GM23338 (cell line): Measurements from ENCODE around the gene BCKDK. TPM values are rescaled to one million over a fixed set of nuclear protein-coding genes. Genes with fewer than 3 reads are reported as not detected.
A peak's percentile ranks its signal among the peaks of the same experiment; 100 is the strongest.

Source experiments
- ATAC-seq: fragments of 200-7000 bp; cut with Tn5 transposase; 3 replicates; pipeline ENCODE4 v1.9.1; 2020
- DNase-seq: peaks from one replicate; pipeline ENCODE4 v3.0.0-alpha.2; 2015; ENCODE audit warnings: low spot score
- H2AFZ ChIP-seq: fragments of 200-600 bp; sonication (generic); 2 replicates; pipeline ENCODE4 v1.8.0; 2016; ENCODE audit warnings: antibody characterized with exemption, mild to moderate bottlenecking, moderate library complexity
- H3F3A ChIP-seq: fragments of 200-600 bp; sonication (generic); replicated peaks from 2 replicates; pipeline ENCODE4 v1.8.0; 2017; ENCODE audit warnings: antibody characterized with exemption, mixed run types, low read depth
- H3K27ac ChIP-seq: fragments of 200-600 bp; sonication (generic); 2 replicates; pipeline ENCODE4 v1.6.1; 2016; ENCODE audit warnings: low read depth
- H3K27me3 ChIP-seq: fragments of 200-600 bp; sonication (generic); 2 replicates; pipeline ENCODE4 v1.8.0; 2016; ENCODE audit warnings: mild to moderate bottlenecking, mixed run types, moderate library complexity; ENCODE audit not compliant: insufficient read depth
- H3K36me3 ChIP-seq: fragments of 200-600 bp; sonication (generic); 2 replicates; pipeline ENCODE4 v1.8.0; 2016; ENCODE audit warnings: mild to moderate bottlenecking; ENCODE audit not compliant: insufficient read depth
- H3K4me1 ChIP-seq: fragments of 200-600 bp; sonication (generic); 2 replicates; pipeline ENCODE4 v1.8.0; 2016; ENCODE audit warnings: mild to moderate bottlenecking, moderate library complexity; ENCODE audit not compliant: insufficient read depth
- H3K4me2 ChIP-seq: fragments of 200-600 bp; sonication (generic); 2 replicates; pipeline ENCODE4 v1.7.1; 2017; ENCODE audit warnings: mixed run types
- H3K4me3 ChIP-seq: fragments of 200-600 bp; sonication (generic); 2 replicates; pipeline ENCODE4 v1.6.1; 2016; ENCODE audit warnings: mixed run types
- H3K79me2 ChIP-seq: fragments of 200-600 bp; sonication (generic); replicated peaks from 2 replicates; pipeline ENCODE4 v1.8.0; 2017; ENCODE audit warnings: mild to moderate bottlenecking; ENCODE audit not compliant: insufficient read depth
- H3K9me2 ChIP-seq: fragments of 200-600 bp; sonication (generic); 2 replicates; pipeline ENCODE4 v1.8.0; 2017; ENCODE audit not compliant: insufficient read depth
- H4K20me1 ChIP-seq: fragments of 200-600 bp; sonication (generic); replicated peaks from 2 replicates; pipeline ENCODE4 v1.8.0; 2017; ENCODE audit warnings: mild to moderate bottlenecking; ENCODE audit not compliant: insufficient read depth
- H3K27ac Mint-ChIP-seq: 2 replicates; pipeline ENCODE4 v1.8.0; 2020; ENCODE audit warnings: inconsistent platforms, mild to moderate bottlenecking, moderate library complexity, mixed read lengths
- H3K27me3 Mint-ChIP-seq: 3 replicates; pipeline ENCODE4 v1.8.0; 2022; ENCODE audit warnings: low read depth, mild to moderate bottlenecking, moderate library complexity, mixed read lengths, inconsistent platforms; ENCODE audit not compliant: insufficient read depth, poor library complexity
- H3K36me3 Mint-ChIP-seq: 3 replicates; pipeline ENCODE4 v1.8.0; 2021; ENCODE audit warnings: low read depth, mild to moderate bottlenecking, inconsistent platforms, moderate library complexity, mixed read lengths
- H3K4me1 Mint-ChIP-seq: 3 replicates; pipeline ENCODE4 v1.8.0; 2020; ENCODE audit warnings: mild to moderate bottlenecking, inconsistent platforms, mixed read lengths
- H3K4me3 Mint-ChIP-seq: 3 replicates; pipeline ENCODE4 v1.8.0; 2021; ENCODE audit warnings: moderate library complexity, mild to moderate bottlenecking, inconsistent platforms, mixed read lengths
- H3K9me3 Mint-ChIP-seq: 3 replicates; pipeline ENCODE4 v1.8.0; 2020; ENCODE audit warnings: moderate library complexity, mild to moderate bottlenecking, inconsistent platforms, mixed read lengths
- CTCF ChIP-seq, 2 experiments: fragments of 200-600 bp in 1 of 2; sonication (generic) in 1 of 2; conservative IDR thresholded peaks; 2 replicates each; pipeline versions ENCODE4 v1.5.1 to v1.6.1; 2016 to 2017; ENCODE audit warnings: antibody characterized with exemption in 2 of 2, low read depth in 2 of 2, mild to moderate bottlenecking in 2 of 2, moderate library complexity in 1 of 2
- EZH2phosphoT487 ChIP-seq: fragments of 200-600 bp; sonication (generic); IDR thresholded peaks from one replicate; pipeline ENCODE4 v1.8.1; 2018; ENCODE audit warnings: antibody characterized with exemption; ENCODE audit not compliant: unreplicated experiment
- JUNB ChIP-seq: IDR thresholded peaks from one replicate; pipeline ENCODE4 v1.6.1; 2016; ENCODE audit warnings: antibody characterized with exemption; ENCODE audit not compliant: unreplicated experiment
- NANOG ChIP-seq: IDR thresholded peaks from 2 replicates; pipeline ENCODE4 v1.6.1; 2016; ENCODE audit warnings: antibody characterized with exemption, borderline replicate concordance
- ZNF114 ChIP-seq: fragments of 250-450 bp; sonication (Bioruptor Pico); IDR thresholded peaks from 2 replicates; pipeline ENCODE4 v1.5.0; 2020; ENCODE audit warnings: mild to moderate bottlenecking, moderate library complexity
- ZNF331 ChIP-seq: fragments of 250-450 bp; sonication (Bioruptor Pico); IDR thresholded peaks from 2 replicates; pipeline ENCODE4 v1.5.0; 2020; ENCODE audit warnings: low read depth, mild to moderate bottlenecking, moderate library complexity
- polyA plus RNA-seq: library from polyadenylated mRNA; unstranded; fragments of >200 nt; fragmentation: Nextera tagmentation; extraction: Ambion mirVana; gene quantifications from 2 replicates; pipeline ENCODE4 v1.2.1, GENCODE V29; 2016
- total RNA-seq: library from RNA; depleted of rRNA; stranded (reverse); fragments of >200 nt; shearing (Covaris generic); gene quantifications from 2 replicates; pipeline ENCODE4 v1.2.3, GENCODE V29; 2014
- TF ChIP-seq, protein P1 (sequence below): IDR thresholded peaks from 2 replicates; pipeline ENCODE4 v1.6.1; 2016; ENCODE audit warnings: antibody characterized with exemption

Gene BCKDK
- total and polyA plus RNA-seq, 2 experiments from 2014 or later, result 36.1 to 58.9 TPM

DNA sequence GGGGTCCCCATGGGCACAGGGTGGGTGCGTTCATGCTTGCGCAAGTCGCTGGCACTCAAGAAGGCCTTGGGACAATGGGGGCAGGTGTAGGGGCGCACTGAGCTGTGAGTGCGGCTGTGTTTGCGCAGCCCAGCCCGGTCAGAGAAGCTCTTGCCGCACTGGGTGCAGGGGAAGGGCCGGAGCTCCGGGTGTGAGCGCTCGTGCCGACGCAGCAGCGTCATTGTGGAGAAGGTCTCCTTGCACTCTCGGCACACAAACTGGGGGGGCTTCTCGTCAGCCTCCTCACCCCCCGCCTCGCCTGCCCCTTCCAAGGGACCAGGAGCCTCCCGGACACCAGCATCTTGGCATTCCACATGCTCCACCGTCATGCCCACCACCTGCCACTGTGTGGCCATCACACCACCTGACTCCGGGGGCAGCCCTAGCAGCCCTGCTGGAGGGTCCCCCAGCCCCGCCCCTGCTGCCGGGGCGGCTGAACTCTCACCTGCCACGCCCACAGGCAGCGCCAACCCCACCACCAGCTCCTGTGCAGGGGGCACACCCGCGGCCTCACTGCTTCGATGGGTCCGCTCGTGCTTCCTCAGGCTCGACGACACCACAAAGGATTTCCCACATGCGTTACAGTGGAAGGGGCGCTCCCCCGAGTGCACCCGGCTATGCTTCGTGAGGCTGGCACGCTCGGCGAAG, 46.9 kb upstream of the BCKDK start (continued):
- TF ChIP-seq NANOG, result no peak
- no peak for TF ChIP-seq CTCF (conservative IDR thresholded peaks at IDR 0.05; ENCODE audit: low read depth in 2 of 2)
- TF ChIP-seq ZNF331 (CRISPR knock-in tag), result no peak

GRCh38 chr16:31061813-31062440, 46.3 kb upstream of the BCKDK start:
- H3K9me2 ChIP-seq, result no peaks in the 10 kb centered on the region
- Mint-ChIP-seq H3K27me3 (peaks cover 2% of the 10 kb centered on the region), H3K27ac (no peak overlapping the region), H3K36me3 (peaks cover 30% of the 10 kb centered on the region), H3K4me1 (no peaks in the 10 kb centered on the region; the same call in 2 of the 3 replicates), H3K9me3 (no peaks in the 10 kb centered on the region), H3K4me3 (no peak overlapping the region)
- no peaks in the 10 kb centered on the region for H3F3A ChIP-seq
- H3K27me3 ChIP-seq, result no peaks in the 10 kb centered on the region
- no peak overlapping the region for H3K27ac ChIP-seq
- no peak for ATAC-seq
- no peak for TF ChIP-seq NANOG
- H3K4me2 ChIP-seq, result no peak overlapping the region
- H3K79me2 ChIP-seq, result peaks cover 9% of the 10 kb centered on the region
- peaks cover 7% of the 10 kb centered on the region for H4K20me1 ChIP-seq
- no peaks in the 10 kb centered on the region for H3K36me3 ChIP-seq
- H2AFZ ChIP-seq, result no peak overlapping the region
- DNase-seq, result no peak
- H3K4me3 ChIP-seq, result no peak overlapping the region
- H3K4me1 ChIP-seq, result no peaks in the 10 kb centered on the region

GRCh38 chr16:31063495-31063842, 44.7 kb upstream of the BCKDK start:
- Mint-ChIP-seq H3K4me1 (no peaks in the 10 kb centered on the region; the same call in 2 of the 3 replicates), H3K27ac (peak overlapping the region; percentile 72; the same call in 1 of the 2 replicates), H3K4me3 (no peak overlapping the region), H3K9me3 (no peaks in the 10 kb centered on the region), H3K27me3 (no peaks in the 10 kb centered on the region), H3K36me3 (peaks cover 30% of the 10 kb centered on the region)
- Histone ChIP-seq H3K9me2 (no peaks in the 10 kb centered on the region), H3K27ac (no peak overlapping the region), H3K4me1 (no peaks in the 10 kb centered on the region), H3K27me3 (no peaks in the 10 kb centered on the region), H3K36me3 (no peaks in the 10 kb centered on the region), H3F3A (no peaks in the 10 kb centered on the region), H3K4me2 (no peak overlapping the region), H2AFZ (no peak overlapping the region), H3K4me3 (no peak overlapping the region), H3K79me2 (peaks cover 21% of the 10 kb centered on the region), H4K20me1 (peaks cover 7% of the 10 kb centered on the region)
- TF ChIP-seq ZNF114 (CRISPR knock-in tag) (no peak), EZH2phosphoT487 (no peak), JUNB (no peak), ZNF331 (CRISPR knock-in tag) (no peak), CTCF (conservative IDR thresholded peaks at IDR 0.05; ENCODE audit: low read depth in 2 of 2) (no peak)
- TF ChIP-seq, protein P1, sequence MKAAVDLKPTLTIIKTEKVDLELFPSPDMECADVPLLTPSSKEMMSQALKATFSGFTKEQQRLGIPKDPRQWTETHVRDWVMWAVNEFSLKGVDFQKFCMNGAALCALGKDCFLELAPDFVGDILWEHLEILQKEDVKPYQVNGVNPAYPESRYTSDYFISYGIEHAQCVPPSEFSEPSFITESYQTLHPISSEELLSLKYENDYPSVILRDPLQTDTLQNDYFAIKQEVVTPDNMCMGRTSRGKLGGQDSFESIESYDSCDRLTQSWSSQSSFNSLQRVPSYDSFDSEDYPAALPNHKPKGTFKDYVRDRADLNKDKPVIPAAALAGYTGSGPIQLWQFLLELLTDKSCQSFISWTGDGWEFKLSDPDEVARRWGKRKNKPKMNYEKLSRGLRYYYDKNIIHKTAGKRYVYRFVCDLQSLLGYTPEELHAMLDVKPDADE, result no peak
- ATAC-seq (peak; percentile 72), DNase-seq (peak; percentile 60)
